HepG2 (cell line): ENCODE data around the gene C1RL. TPM values are rescaled to one million over a fixed set of nuclear protein-coding genes. Genes with fewer than 3 reads are reported as not detected.

ENCODE experiments used
- ATAC-seq: fragments of 200-7000 bp; cut with Tn5 transposase; 3 replicates; pipeline ENCODE4 v1.9.1; 2020; ENCODE audit warnings: mild to moderate bottlenecking, moderate library complexity
- BruUV-seq: library from RNA; stranded (reverse); fragments of 400-500 nt; replicated peaks from 2 replicates; lab custom pipeline; 2021; lab: Mats Ljungman, UMichigan
- CTCF ChIA-PET: fragments of 300-600 bp; formaldehyde crosslinking; extraction: SDS; loops from one replicate; lab custom pipeline; 2021; ENCODE audit warnings: low total read pairs, inconsistent platforms, low intra/inter-chr PET ratio; lab: Yijun Ruan, JAX
- POLR2A ChIA-PET: fragments of 350-600 bp; sonication (Branson Sonifier 250); formaldehyde crosslinking; loops from one replicate; lab custom pipeline; 2020; ENCODE audit warnings: antibody characterized with exemption, inconsistent platforms; lab: Yijun Ruan, JAX
- DNase-seq: peaks from one replicate; pipeline ENCODE4 v3.0.0-alpha.2; 2015; ENCODE audit warnings: low spot score
- FAIRE-seq: peaks from 3 replicates; lab custom pipeline; 2011; peaks lifted over from hg19 to GRCh38; lab: Jason Lieb, UNC
- H2AFZ ChIP-seq: one replicate; pipeline ENCODE4 v1.6.1; 2011; ENCODE audit warnings: low read length, inconsistent platforms
- H3K27ac ChIP-seq: fragments of 300-600 bp; 3 replicates; pipeline ENCODE4 v1.8.0; 2011; ENCODE audit warnings: mixed run types, mild to moderate bottlenecking, mixed read lengths, low read length, inconsistent platforms; ENCODE audit not compliant: insufficient read depth; ENCODE audit errors: extremely low read length
- H3K27me3 ChIP-seq, 2 experiments: fragments of 200-600 bp in 1 of 2; 2 replicates in 1 of 2; 3 replicates in 1 of 2; pipeline versions ENCODE4 v1.6.0 to v1.8.0; 2011; ENCODE audit warnings: low read length in 2 of 2, mild to moderate bottlenecking in 2 of 2, moderate library complexity in 2 of 2, inconsistent platforms in 1 of 2; ENCODE audit not compliant: insufficient read depth in 2 of 2, control insufficient read depth in 1 of 2
- H3K36me3 ChIP-seq, 2 experiments: fragments of 200-600 bp in 1 of 2; replicated peaks in 1 of 2; 2 replicates in 1 of 2; 3 replicates in 1 of 2; pipeline versions ENCODE4 v1.5.1 to v1.8.0; 2011; ENCODE audit warnings: low read length in 2 of 2, inconsistent platforms in 1 of 2; ENCODE audit not compliant: insufficient read depth in 2 of 2, control insufficient read depth in 1 of 2
- H3K4me1 ChIP-seq: 2 replicates; pipeline ENCODE4 v1.5.1; 2012; ENCODE audit warnings: low read length, inconsistent platforms; ENCODE audit not compliant: insufficient read depth
- H3K4me2 ChIP-seq: 2 replicates; pipeline ENCODE4 v1.6.0; 2011; ENCODE audit warnings: low read depth, low read length, inconsistent platforms
- H3K4me3 ChIP-seq, 3 experiments: fragments of 200-600 bp in 1 of 3; sonication (generic), shearing (Covaris generic) in 1 of 3; replicated peaks in 1 of 3; 2 replicates each; pipeline ENCODE4 v1.5.1; 2011 to 2016; ENCODE audit warnings: low read length in 3 of 3, inconsistent platforms in 2 of 3, low read depth in 2 of 3, mild to moderate bottlenecking in 2 of 3, control low read depth in 1 of 3, mixed read lengths in 1 of 3; ENCODE audit not compliant: insufficient read depth in 1 of 3
- H3K79me2 ChIP-seq: one replicate; pipeline ENCODE4 v1.6.1; 2011; ENCODE audit warnings: low read length, inconsistent platforms; ENCODE audit not compliant: insufficient read depth
- H3K9ac ChIP-seq: 2 replicates; pipeline ENCODE4 v1.6.0; 2011; ENCODE audit warnings: mild to moderate bottlenecking, low read depth, low read length, inconsistent platforms; ENCODE audit not compliant: insufficient read depth
- H3K9me3 ChIP-seq: 2 replicates; pipeline ENCODE4 v1.5.1; 2012; ENCODE audit warnings: mild to moderate bottlenecking, low read length
- H4K20me1 ChIP-seq: 2 replicates; pipeline ENCODE4 v1.6.0; 2011; ENCODE audit warnings: inconsistent platforms, mild to moderate bottlenecking, low read length, moderate library complexity; ENCODE audit not compliant: insufficient read depth
- GABPB1 ChIP-seq: IDR thresholded peaks from 2 replicates; pipeline ENCODE4 v1.6.1; 2016; ENCODE audit warnings: mild to moderate bottlenecking, missing genetic modification reagents, moderate library complexity, missing compliant biosample characterization
- ZNF720 ChIP-seq: sonication (generic); formaldehyde crosslinking; IDR thresholded peaks from 2 replicates; pipeline ENCODE4 v1.4.0; 2020; ENCODE audit warnings: missing genetic modification reagents
- WGBS: methylation state at CpG from one replicate; pipeline ENCODE4 v1.1.6; 2017; ENCODE audit warnings: low lambda C conversion rate; 5-methylcytosine and 5-hydroxymethylcytosine counted together
- in situ Hi-C: cut with HindIII; loops from 2 replicates; pipeline ENCODE4 v1.10.0; 2017; ENCODE audit warnings: low pct_unique_long_range_greater_than_20kb; ENCODE audit not compliant: extremely low pct_ligation_motif_present
- intact Hi-C: fragments of 100-400 bp; cut with micrococcal nuclease; formaldehyde crosslinking; loops from one replicate; pipeline ENCODE4 v1.10.0; 2022; ENCODE audit not compliant: unreplicated experiment
- polyA plus RNA-seq, 8 experiments: library from polyadenylated mRNA; depleted of rRNA in 3 of 8; stranded (reverse) in 7 of 8; unstranded in 1 of 8; fragments of >200 nt; fragmentation: Illumina TruSeq in 4 of 8; extraction: Trizol in 4 of 8; gene quantifications; 2 replicates each; pipeline versions ENCODE4 v1.2.1 to v1.2.3, GENCODE V29; 2011 to 2016; ENCODE audit warnings: low read depth in 4 of 8, missing spikeins in 1 of 8, mixed read lengths in 1 of 8; ENCODE audit not compliant: insufficient read depth in 1 of 8
- total RNA-seq, 5 experiments: library from RNA; depleted of rRNA; stranded (reverse); fragments of >200 nt; fragmentation: Illumina TruSeq; extraction: Trizol; gene quantifications; 2 replicates each; pipeline ENCODE4 v1.2.3, GENCODE V29; 2016; ENCODE audit warnings: low read depth in 1 of 5
- TF ChIP-seq, protein P1 (sequence below): sonication (generic); formaldehyde crosslinking; IDR thresholded peaks from 2 replicates; pipeline ENCODE4 v1.9.0; 2022; ENCODE audit warnings: missing genetic modification reagents, mild to moderate bottlenecking, borderline replicate concordance
- TF ChIP-seq, protein P2 (sequence below): sonication (generic); formaldehyde crosslinking; IDR thresholded peaks from 2 replicates; pipeline ENCODE4 v1.9.0; 2021; ENCODE audit warnings: missing genetic modification reagents, borderline replicate concordance

The C1RL gene
- total and polyA plus RNA-seq, 2 of the 13 experiments (the other 11 are each of a cell fraction or from before 2014, with no cell fraction given), result 28.9 to 53.1 TPM

DNA sequence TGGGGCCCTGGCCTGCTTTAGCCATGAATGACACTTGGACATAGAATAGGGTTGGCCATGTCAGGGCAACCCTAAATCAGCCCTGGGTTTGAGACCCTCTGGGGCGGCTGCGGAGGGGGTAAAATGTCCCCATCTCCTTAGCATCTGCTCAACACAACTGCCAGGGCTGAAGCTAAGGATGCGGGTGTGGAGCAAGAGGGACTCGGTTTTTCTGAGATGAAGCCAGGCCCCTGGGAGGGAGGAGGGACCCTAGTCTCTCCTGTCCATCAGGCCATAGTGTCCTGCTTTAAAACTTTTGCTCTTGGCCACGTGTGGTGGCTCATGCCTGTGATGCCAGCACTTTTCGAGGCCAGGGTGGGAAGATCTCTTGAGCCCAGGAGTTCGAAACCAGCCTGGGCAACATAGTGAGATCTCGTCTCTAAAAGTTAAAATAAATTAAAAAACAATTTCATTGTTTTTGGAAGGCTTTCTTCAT lies 16.0 kb downstream of the C1RL start:
- BruUV-seq, result no TSS peak
- Histone ChIP-seq H3K36me3 (no peaks in the 10 kb centered on the region), H3K27me3 (peaks cover 0 to 2% of the 10 kb centered on the region in 2 experiments; a peak in 1 of 5 replicates), H3K4me2 (peak overlapping the region; percentile 73), H2AFZ (no peak overlapping the region), H3K79me2 (no peaks in the 10 kb centered on the region), H3K9me3 (no peaks in the 10 kb centered on the region), H3K9ac (peak overlapping the region; percentile 13; the same call in 1 of the 2 replicates), H4K20me1 (no peaks in the 10 kb centered on the region; the same call in 1 of the 2 replicates), H3K4me3 (no peak overlapping the region), H3K4me1 (peaks cover 27% of the 10 kb centered on the region), H3K27ac (no peak overlapping the region)
- intact Hi-C loops (loop anchor here (1.0 to 2.0 kb wide), 3 partner anchors 16 to 149 kb away; partner anchors contain the start of genes C12orf57, C1RL and C1S), in situ Hi-C loops (loop anchor here (5.0 kb wide), 1 partner anchor 36 kb away; no protein-coding TSS in a partner anchor)
- ChIA-PET POLR2A (interaction anchor here (1.0 to 2.7 kb wide), 2 partner anchors 32 to 149 kb away, joined by 4 to 9 read pairs; partner anchors contain the start of genes C12orf57, C1S and RNU7-1), CTCF (interaction anchor here (0.7 to 5.0 kb wide), 6 partner anchors 16 to 149 kb away, joined by 3 to 45 read pairs (median 4); partner anchors contain the start of genes C12orf57, C1RL and C1S)
- DNase-seq, result no peak
- FAIRE-seq, result no peak
- TF ChIP-seq GABPB1 (CRISPR knock-in tag), result no peak
- TF ChIP-seq ZNF720 (CRISPR knock-in tag), result no peak
- TF ChIP-seq, protein P1, sequence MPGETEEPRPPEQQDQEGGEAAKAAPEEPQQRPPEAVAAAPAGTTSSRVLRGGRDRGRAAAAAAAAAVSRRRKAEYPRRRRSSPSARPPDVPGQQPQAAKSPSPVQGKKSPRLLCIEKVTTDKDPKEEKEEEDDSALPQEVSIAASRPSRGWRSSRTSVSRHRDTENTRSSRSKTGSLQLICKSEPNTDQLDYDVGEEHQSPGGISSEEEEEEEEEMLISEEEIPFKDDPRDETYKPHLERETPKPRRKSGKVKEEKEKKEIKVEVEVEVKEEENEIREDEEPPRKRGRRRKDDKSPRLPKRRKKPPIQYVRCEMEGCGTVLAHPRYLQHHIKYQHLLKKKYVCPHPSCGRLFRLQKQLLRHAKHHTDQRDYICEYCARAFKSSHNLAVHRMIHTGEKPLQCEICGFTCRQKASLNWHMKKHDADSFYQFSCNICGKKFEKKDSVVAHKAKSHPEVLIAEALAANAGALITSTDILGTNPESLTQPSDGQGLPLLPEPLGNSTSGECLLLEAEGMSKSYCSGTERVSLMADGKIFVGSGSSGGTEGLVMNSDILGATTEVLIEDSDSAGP (CRISPR knock-in tag), result no peak
- TF ChIP-seq, protein P2, sequence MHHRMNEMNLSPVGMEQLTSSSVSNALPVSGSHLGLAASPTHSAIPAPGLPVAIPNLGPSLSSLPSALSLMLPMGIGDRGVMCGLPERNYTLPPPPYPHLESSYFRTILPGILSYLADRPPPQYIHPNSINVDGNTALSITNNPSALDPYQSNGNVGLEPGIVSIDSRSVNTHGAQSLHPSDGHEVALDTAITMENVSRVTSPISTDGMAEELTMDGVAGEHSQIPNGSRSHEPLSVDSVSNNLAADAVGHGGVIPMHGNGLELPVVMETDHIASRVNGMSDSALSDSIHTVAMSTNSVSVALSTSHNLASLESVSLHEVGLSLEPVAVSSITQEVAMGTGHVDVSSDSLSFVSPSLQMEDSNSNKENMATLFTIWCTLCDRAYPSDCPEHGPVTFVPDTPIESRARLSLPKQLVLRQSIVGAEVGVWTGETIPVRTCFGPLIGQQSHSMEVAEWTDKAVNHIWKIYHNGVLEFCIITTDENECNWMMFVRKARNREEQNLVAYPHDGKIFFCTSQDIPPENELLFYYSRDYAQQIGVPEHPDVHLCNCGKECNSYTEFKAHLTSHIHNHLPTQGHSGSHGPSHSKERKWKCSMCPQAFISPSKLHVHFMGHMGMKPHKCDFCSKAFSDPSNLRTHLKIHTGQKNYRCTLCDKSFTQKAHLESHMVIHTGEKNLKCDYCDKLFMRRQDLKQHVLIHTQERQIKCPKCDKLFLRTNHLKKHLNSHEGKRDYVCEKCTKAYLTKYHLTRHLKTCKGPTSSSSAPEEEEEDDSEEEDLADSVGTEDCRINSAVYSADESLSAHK (CRISPR knock-in tag), result no peak
- WGBS, result 50% methylated on average over 8 of the region's 8 CpGs
- peak; percentile 2; the same call in 2 of the 3 replicates for ATAC-seq
